ENCODE data around the gene NDST1. TPM values are rescaled to one million over a fixed set of nuclear protein-coding genes. Genes with fewer than 3 reads are reported as not detected.
A peak's percentile ranks its signal among the peaks of the same experiment; 100 is the strongest.

Gene NDST1
- polyA plus RNA-seq, 10 donors, result 42.6 to 60.1 (median 49.6) TPM

GRCh38 chr5:150488519-150489359 is 19.2 kb upstream of the NDST1 start:
- peak; percentile 58 to 81 (median 59) for DNase-seq

- DNase-seq, result no peak
Observed at GRCh38 chr5:150489360-150490295, 18.3 kb upstream of the NDST1 start.

GRCh38 chr5:150490296-150490669 is 17.6 kb upstream of the NDST1 start:
- DNase-seq, result no peak

GRCh38 chr5:150490754-150491153 is 17.2 kb upstream of the NDST1 start:
- DNase-seq, result no peak

GRCh38 chr5:150491876-150492275 is 16.1 kb upstream of the NDST1 start:
- DNase-seq, result no peak

GRCh38 chr5:150492621-150493020 is 15.3 kb upstream of the NDST1 start:
- no peak for DNase-seq

- DNase-seq, result no peak
Observed at GRCh38 chr5:150496098-150496497, 11.8 kb upstream of the NDST1 start.

GRCh38 chr5:150496534-150496933 is 11.4 kb upstream of the NDST1 start:
- DNase-seq, result no peak

- peak in 1 of 3 donors; percentile 67 for DNase-seq
Observed at GRCh38 chr5:150497274-150497988, 10.5 kb upstream of the NDST1 start.

- no peak for DNase-seq
Observed at GRCh38 chr5:150497989-150498317, 10.0 kb upstream of the NDST1 start.

GRCh38 chr5:150498501-150498900 is 9.4 kb upstream of the NDST1 start:
- DNase-seq, result no peak

GRCh38 chr5:150498971-150499370 is 9.0 kb upstream of the NDST1 start:
- no peak for DNase-seq

- no peak for DNase-seq
Observed at GRCh38 chr5:150499437-150499956, 8.4 kb upstream of the NDST1 start.

- no peak for DNase-seq
Observed at GRCh38 chr5:150500328-150500841, 7.5 kb upstream of the NDST1 start.

GRCh38 chr5:150500905-150501304 is 7.0 kb upstream of the NDST1 start:
- no peak for DNase-seq

- DNase-seq, result no peak
Observed at GRCh38 chr5:150502106-150502505, 5.8 kb upstream of the NDST1 start.

- no peak for DNase-seq
Observed at GRCh38 chr5:150502847-150503246, 5.1 kb upstream of the NDST1 start.

- no peak for DNase-seq
Observed at GRCh38 chr5:150503386-150503785, 4.5 kb upstream of the NDST1 start.

GRCh38 chr5:150503977-150504620 is 3.8 kb upstream of the NDST1 start:
- no peak for DNase-seq

- DNase-seq, result no peak
Observed at GRCh38 chr5:150505041-150505511, 2.9 kb upstream of the NDST1 start.

GRCh38 chr5:150505816-150506215 is 2.1 kb upstream of the NDST1 start:
- no peak for DNase-seq
